Thyroid gland (tissue), 4 donors: ENCODE measurements around the gene SIPA1L3. TPM values are rescaled to one million over a fixed set of nuclear protein-coding genes. Genes with fewer than 3 reads are reported as not detected.

Source experiments
- DNase-seq, 2 donors: peaks; one replicate each; pipeline ENCODE4 v3.0.0-alpha.2; 2019
- H3K27ac ChIP-seq, 3 donors: fragments of 200-600 bp; sonication (generic); 1 replicate in 2 of 3; 2 replicates in 1 of 3; pipeline ENCODE4 v1.5.1; 2016 to 2019; ENCODE audit warnings: mild to moderate bottlenecking in 1 of 3, moderate library complexity in 1 of 3
- H3K27me3 ChIP-seq: fragments of 200-600 bp; sonication (generic); one replicate; pipeline ENCODE4 v1.5.1; 2019
- H3K36me3 ChIP-seq, 2 donors: fragments of 200-600 bp; sonication (generic); one replicate each; pipeline ENCODE4 v1.5.1; 2016 to 2019
- H3K4me1 ChIP-seq, 2 donors: fragments of 200-600 bp; sonication (generic); one replicate each; pipeline ENCODE4 v1.5.1; 2017 to 2019
- H3K4me3 ChIP-seq, 3 donors: fragments of 200-600 bp; sonication (generic); replicated peaks in 1 of 3; 1 replicate in 2 of 3; 2 replicates in 1 of 3; pipeline ENCODE4 v1.5.1; 2016; ENCODE audit warnings: mild to moderate bottlenecking in 1 of 3
- H3K9me3 ChIP-seq: fragments of 200-600 bp; sonication (generic); one replicate; pipeline ENCODE4 v1.5.1; 2017
- CTCF ChIP-seq, 6 experiments: fragments of 200-600 bp in 3 of 6; fragments of 450-650 bp in 3 of 6; sonication (generic) in 3 of 6; IDR thresholded peaks; one replicate each; pipeline ENCODE4 v1.5.1; 2016 to 2019; ENCODE audit warnings: antibody characterized with exemption in 6 of 6, mild to moderate bottlenecking in 2 of 6, inconsistent platforms in 1 of 6, moderate library complexity in 1 of 6
- POLR2A ChIP-seq, 2 donors: fragments of 450-650 bp; IDR thresholded peaks; one replicate each; pipeline ENCODE4 v1.6.1; 2017; ENCODE audit warnings: antibody characterized with exemption in 2 of 2, mild to moderate bottlenecking in 2 of 2, moderate library complexity in 1 of 2
- WGBS, 2 donors: methylation state at CpG; one replicate each; pipeline ENCODE4 v1.1.5; 2017; 5-methylcytosine and 5-hydroxymethylcytosine counted together
- intact Hi-C: fragments of 100-400 bp; cut with DNase I; formaldehyde crosslinking; loops from one replicate; pipeline ENCODE4 v1.15.1; 2023
- total RNA-seq, 4 donors: library from RNA; depleted of rRNA; stranded (reverse); fragments of >200 nt; gene quantifications; one replicate each; pipeline ENCODE4 v1.2.3, GENCODE V29; 2016

The SIPA1L3 gene
- total RNA-seq, 4 donors from 2014 or later, result 39.4 to 130 (median 116) TPM

GRCh38 chr19:38251564-38252051 lies 344.6 kb downstream of the SIPA1L3 start:
- no peaks in the 10 kb centered on the region for H3K36me3 ChIP-seq
- TF ChIP-seq CTCF (IDR thresholded peaks at IDR 0.05) (no peak), POLR2A (IDR thresholded peaks at IDR 0.05) (no peak)
- no peaks in the 10 kb centered on the region for H3K9me3 ChIP-seq
- intact Hi-C loops, result no loop called here
- DNase-seq, result no peak
- H3K27me3 ChIP-seq, result no peaks in the 10 kb centered on the region
- H3K27ac ChIP-seq, result peak overlapping the region in 2 of 3 donors; percentile 60 to 74
- 34 to 45% methylated on average over 10 of the region's 10 CpGs for WGBS, 2 donors
- peaks cover 0 to 19% of the 10 kb centered on the region in 2 donors for H3K4me1 ChIP-seq
- no peak overlapping the region for H3K4me3 ChIP-seq

GRCh38 chr19:38252385-38252784 lies 345.4 kb downstream of the SIPA1L3 start:
- Histone ChIP-seq H3K4me1 (peaks cover 0 to 19% of the 10 kb centered on the region in 2 donors), H3K9me3 (no peaks in the 10 kb centered on the region), H3K36me3 (no peaks in the 10 kb centered on the region), H3K27me3 (no peaks in the 10 kb centered on the region), H3K4me3 (no peak overlapping the region), H3K27ac (peak overlapping the region in 2 of 3 donors; percentile 60 to 68)
- 71 to 95% methylated on average over 5 of the region's 5 CpGs for WGBS, 2 donors
- intact Hi-C loops, result no loop called here
- no peak for DNase-seq
- TF ChIP-seq CTCF (IDR thresholded peaks at IDR 0.05) (no peak), POLR2A (IDR thresholded peaks at IDR 0.05) (no peak)

- no peaks in the 10 kb centered on the region for H3K9me3 ChIP-seq
- peaks cover 0 to 19% of the 10 kb centered on the region in 2 donors for H3K4me1 ChIP-seq
- no peaks in the 10 kb centered on the region for H3K36me3 ChIP-seq
- 67 to 73% methylated on average over 17 to 20 of the region's 21 CpGs for WGBS, 2 donors
- intact Hi-C loops, result no loop called here
- H3K4me3 ChIP-seq, result no peak overlapping the region
- H3K27me3 ChIP-seq, result no peaks in the 10 kb centered on the region
- DNase-seq, result no peak
- peak overlapping the region; percentile 30 to 68 (median 60) for H3K27ac ChIP-seq
- TF ChIP-seq CTCF (IDR thresholded peaks at IDR 0.05), result no peak
- TF ChIP-seq POLR2A (IDR thresholded peaks at IDR 0.05), result no peak
Observed at GRCh38 chr19:38252941-38253691, 346.1 kb downstream of the SIPA1L3 start.

- no peak for TF ChIP-seq CTCF (IDR thresholded peaks at IDR 0.05)
- no peak for TF ChIP-seq POLR2A (IDR thresholded peaks at IDR 0.05)
- H3K27me3 ChIP-seq, result no peaks in the 10 kb centered on the region
- H3K36me3 ChIP-seq, result no peaks in the 10 kb centered on the region
- no peak overlapping the region for H3K4me3 ChIP-seq
- H3K27ac ChIP-seq, result peak overlapping the region in 1 of 3 donors; percentile 30
- intact Hi-C loops, result no loop called here
- DNase-seq, result no peak
- H3K9me3 ChIP-seq, result no peaks in the 10 kb centered on the region
- 98 to 100% methylated on average over 2 to 5 of the region's 5 CpGs for WGBS, 2 donors
- H3K4me1 ChIP-seq, result peaks cover 0 to 19% of the 10 kb centered on the region in 2 donors
Observed at GRCh38 chr19:38253788-38254187, 346.8 kb downstream of the SIPA1L3 start.

GRCh38 chr19:38255383-38256014 lies 348.5 kb downstream of the SIPA1L3 start:
- Histone ChIP-seq H3K36me3 (no peaks in the 10 kb centered on the region), H3K27me3 (no peaks in the 10 kb centered on the region), H3K27ac (peak overlapping the region in 1 of 3 donors; percentile 7), H3K4me3 (no peak overlapping the region), H3K4me1 (peaks cover 0 to 19% of the 10 kb centered on the region in 2 donors), H3K9me3 (no peaks in the 10 kb centered on the region)
- WGBS, 2 donors, result 38 to 44% methylated on average over 15 to 16 of the region's 17 CpGs
- intact Hi-C loops, result no loop called here
- TF ChIP-seq CTCF (IDR thresholded peaks at IDR 0.05) (no peak), POLR2A (IDR thresholded peaks at IDR 0.05) (no peak)
- DNase-seq, result no peak
